ENCODE data around the gene SMIM20. TPM values are rescaled to one million over a fixed set of nuclear protein-coding genes. Genes with fewer than 3 reads are reported as not detected.

The SMIM20 gene
- total RNA-seq, 1 donor = 46.0 TPM

GRCh38 chr4:25892796-25893195 lies 21.2 kb upstream of the SMIM20 start:
- no peak for TF ChIP-seq CTCF (IDR thresholded peaks at IDR 0.05; ENCODE audit: insufficient read depth, low read length)
- DNase-seq (ENCODE audit: low read depth) = no peak
- H3K4me3 ChIP-seq (ENCODE audit: low read depth, low read length) = no peak overlapping the region

GRCh38 chr4:25896776-25897539 lies 17.1 kb upstream of the SMIM20 start:
- no peak for DNase-seq (ENCODE audit: low read depth)

GRCh38 chr4:25900310-25900709 lies 13.7 kb upstream of the SMIM20 start:
- TF ChIP-seq CTCF (IDR thresholded peaks at IDR 0.05; ENCODE audit: insufficient read depth, low read length) = no peak
- H3K4me3 ChIP-seq (ENCODE audit: low read depth, low read length) = no peak overlapping the region
- DNase-seq (ENCODE audit: low read depth) = peak; percentile 25

More at GRCh38 chr4:25896776-25897539, 17.1 kb upstream of the SMIM20 start:
- no peak overlapping the region for H3K4me3 ChIP-seq (ENCODE audit: low read depth, low read length)
- no peak for TF ChIP-seq CTCF (IDR thresholded peaks at IDR 0.05; ENCODE audit: insufficient read depth, low read length)

- H3K4me3 ChIP-seq (ENCODE audit: low read depth, low read length) = no peak overlapping the region
- no peak for DNase-seq (ENCODE audit: low read depth)
- no peak for TF ChIP-seq CTCF (IDR thresholded peaks at IDR 0.05; ENCODE audit: insufficient read depth, low read length)
These were observed 13.0 kb upstream of the SMIM20 start for GRCh38 chr4:25901030-25901430.

GRCh38 chr4:25903900-25904747 lies 9.9 kb upstream of the SMIM20 start:
- TF ChIP-seq CTCF (IDR thresholded peaks at IDR 0.05; ENCODE audit: insufficient read depth, low read length) = no peak
- no peak for DNase-seq (ENCODE audit: low read depth)
- H3K4me3 ChIP-seq (ENCODE audit: low read depth, low read length) = no peak overlapping the region

GRCh38 chr4:25904748-25905082 lies 9.3 kb upstream of the SMIM20 start:
- DNase-seq (ENCODE audit: low read depth) = no peak
- no peak for TF ChIP-seq CTCF (IDR thresholded peaks at IDR 0.05; ENCODE audit: insufficient read depth, low read length)
- H3K4me3 ChIP-seq (ENCODE audit: low read depth, low read length) = no peak overlapping the region

All from fibroblast of the aortic adventitia (primary cell).